Daoy (cell line): ENCODE data around the gene GYPC. TPM values are rescaled to one million over a fixed set of nuclear protein-coding genes. Genes with fewer than 3 reads are reported as not detected.
"Not testable (repeated sequence)": the region's sequence is repeated elsewhere in the genome, so short reads cannot be mapped to it uniquely, and the experiment has no call there.

ENCODE experiments used
- DNase-seq: peaks from one replicate; pipeline ENCODE4 v3.0.0-alpha.2; 2015; ENCODE audit warnings: low read depth
- total RNA-seq: library from RNA; depleted of rRNA; stranded (reverse); fragments of >200 nt; shearing (Covaris generic); gene quantifications from 2 replicates; pipeline ENCODE4 v1.2.3, GENCODE V29; 2014; rRNA removed

The GYPC gene, protein sequence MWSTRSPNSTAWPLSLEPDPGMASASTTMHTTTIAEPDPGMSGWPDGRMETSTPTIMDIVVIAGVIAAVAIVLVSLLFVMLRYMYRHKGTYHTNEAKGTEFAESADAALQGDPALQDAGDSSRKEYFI
- 23.6 and 33.4 TPM in 2 replicates for total RNA-seq

DNA sequence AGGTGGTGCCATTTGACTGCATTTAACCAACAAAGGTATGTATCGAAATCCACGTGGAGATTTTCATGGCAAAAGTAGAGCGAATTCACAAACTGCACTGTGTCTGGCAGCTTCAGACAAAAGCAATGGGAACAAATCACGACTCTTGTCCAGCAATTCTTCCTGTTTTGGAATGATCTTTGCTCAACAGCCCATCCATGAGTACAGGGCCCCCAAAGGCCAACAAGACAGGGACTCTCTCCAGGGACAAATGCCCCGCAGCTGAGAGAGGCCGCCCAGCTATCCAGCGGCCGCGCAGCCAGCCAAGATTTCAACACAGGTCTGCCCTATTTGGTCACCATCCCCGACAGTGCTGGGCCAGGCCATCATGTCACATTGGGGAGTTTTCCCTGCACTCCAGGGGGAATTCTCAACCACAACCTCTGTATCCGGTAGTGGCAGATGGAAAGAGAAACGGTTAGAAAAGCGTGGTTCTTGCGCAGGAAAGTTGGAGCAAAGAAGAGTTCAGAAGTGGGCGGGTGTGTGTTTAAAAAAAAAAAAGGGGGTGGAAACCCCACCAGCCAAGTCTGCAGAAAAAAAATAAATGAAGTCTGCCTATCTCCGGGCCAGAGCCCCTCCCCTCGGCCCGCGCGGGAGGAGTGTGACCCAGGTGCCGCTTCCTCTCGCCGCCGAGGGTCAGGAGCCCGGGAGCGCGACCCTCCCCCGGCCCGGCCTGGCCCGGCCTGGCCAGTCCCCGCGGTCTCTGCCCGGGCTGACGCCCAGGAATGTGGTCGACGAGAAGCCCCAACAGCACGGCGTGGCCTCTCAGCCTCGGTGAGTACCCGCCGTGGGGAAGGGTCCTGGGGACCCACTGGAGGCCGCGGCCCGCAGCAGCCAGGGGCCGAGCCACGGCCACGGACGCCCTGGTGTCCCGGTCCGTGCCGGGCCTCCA lies at the start of gene GYPC:
GYPC (plus strand) TSS at position 659 of the 931 bp plus-strand sequence; CDS start at position 765, 106 bp downstream.
- peak; percentile 56 for DNase-seq

DNA sequence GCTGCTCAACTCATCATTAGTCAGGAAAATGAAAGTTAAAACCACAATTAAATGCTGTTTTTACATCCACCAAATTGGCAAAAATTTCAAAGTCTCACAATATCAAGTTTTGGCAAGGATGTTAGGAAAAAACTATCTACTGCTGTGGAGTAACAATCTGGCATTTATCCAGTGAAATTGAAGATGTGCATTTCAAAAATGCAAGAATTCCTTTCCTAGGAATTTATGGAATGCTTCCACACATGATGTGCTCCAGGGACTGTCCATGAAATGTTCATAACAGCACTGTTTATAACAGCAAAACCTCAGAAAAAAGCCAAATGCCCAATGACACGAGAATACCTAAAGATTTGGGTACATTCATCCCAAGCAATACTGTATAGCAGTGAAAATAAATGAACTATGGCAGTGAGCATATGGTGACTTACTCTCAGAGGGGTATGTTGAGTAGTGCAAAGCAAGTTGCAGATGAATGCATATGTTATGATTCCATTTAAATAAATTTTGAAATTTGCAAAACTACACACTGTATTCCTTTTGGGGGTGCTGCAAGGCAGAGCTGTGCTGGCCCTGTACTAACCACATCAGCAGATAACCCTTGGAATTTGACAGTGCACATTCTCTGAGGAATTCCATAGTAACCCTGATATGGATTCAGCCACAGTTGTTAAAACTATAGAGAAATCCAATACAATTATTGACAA lies 41.3 kb upstream of the GYPC start:
- no peak for DNase-seq

DNA sequence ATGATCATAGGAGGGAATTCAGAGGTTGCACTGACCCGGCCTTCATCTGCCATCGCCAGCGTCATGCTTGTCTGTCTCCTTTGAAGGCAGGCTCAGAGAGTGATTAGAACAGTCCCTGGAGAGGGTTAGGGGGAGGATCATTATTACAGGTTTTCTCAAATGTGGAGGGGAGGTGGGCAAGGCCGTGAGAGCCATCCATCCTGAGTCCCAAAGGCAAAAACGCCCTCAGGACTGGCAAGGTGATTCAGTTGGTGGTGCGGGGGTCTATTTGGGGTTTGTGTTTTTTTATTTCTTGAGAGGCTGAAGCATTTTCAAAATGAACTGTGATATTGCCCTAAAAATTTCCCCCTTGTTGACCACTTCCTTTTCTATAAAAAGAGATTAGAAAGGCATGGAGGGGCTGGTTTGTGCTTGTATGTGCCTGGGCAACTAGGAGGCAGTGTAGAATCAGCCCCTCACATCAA lies 39.3 kb upstream of the GYPC start:
- DNase-seq: no peak

DNA sequence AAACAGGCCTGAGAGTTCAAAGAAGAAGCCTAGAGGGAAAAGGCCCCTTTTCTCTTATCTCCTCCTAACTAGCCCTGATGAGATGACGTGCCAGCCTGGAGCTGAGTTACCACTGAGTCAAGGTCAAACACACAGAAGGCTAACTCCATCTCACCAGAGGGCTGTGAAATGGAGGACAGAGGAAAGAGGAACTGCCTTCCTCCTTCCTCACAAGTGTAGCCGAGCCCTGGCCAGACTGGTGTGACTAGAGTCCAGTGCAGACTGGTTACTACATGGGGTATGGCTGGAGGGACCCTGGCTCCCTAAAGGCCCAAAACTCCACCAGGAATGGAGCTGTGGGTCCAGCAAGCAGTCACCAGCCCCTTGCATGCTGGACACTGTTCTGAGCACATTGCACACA lies 35.7 kb upstream of the GYPC start:
- no peak for DNase-seq

- no peak for DNase-seq
Observed at GRCh38 chr2:126623000-126623399, 33.0 kb upstream of the GYPC start.

- DNase-seq: no peak
Observed at GRCh38 chr2:126627643-126628042, 28.3 kb upstream of the GYPC start.

GRCh38 chr2:126634273-126634861 lies 21.6 kb upstream of the GYPC start:
- peak; percentile 23 for DNase-seq

DNA sequence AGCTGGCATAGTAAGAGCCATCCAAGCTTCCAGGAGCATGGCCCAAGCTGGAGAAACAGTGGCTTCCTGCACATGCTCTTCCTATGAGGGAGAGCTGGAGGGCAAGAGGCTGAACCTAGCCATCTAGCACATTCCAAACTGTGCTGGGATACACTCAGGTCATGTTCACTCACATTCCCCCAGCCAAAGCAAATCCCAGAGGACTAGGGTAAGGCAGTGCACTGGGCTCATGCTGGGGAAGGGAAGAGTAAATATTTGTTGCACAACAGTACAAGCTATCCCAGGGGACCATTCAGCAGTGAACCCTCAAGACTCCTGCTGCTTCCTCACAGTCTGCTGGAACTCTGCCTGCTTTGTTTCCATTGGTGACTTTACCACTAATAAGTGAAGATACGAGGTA lies 20.7 kb upstream of the GYPC start:
- DNase-seq: no peak

GRCh38 chr2:126635736-126636135 lies 20.2 kb upstream of the GYPC start:
- no peak for DNase-seq

DNA sequence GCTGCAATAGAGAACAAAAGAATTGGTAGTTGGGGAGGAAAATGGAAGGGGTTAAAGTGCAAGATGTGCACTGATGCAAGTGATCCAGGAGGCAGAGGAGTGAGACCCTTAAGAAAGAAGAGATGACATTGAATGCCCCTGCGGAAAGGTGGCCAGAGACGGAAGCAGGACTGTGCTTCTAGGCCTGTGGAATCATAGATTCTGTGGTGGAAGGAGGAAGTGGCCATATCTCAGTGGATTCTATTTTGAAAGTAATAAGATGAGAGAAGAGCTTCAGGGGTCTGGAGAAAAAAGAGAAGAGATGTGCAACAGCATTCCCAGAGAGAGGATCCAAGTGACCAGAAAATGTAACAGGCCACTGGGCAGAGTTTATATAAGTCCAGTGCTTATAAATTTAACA lies 18.6 kb upstream of the GYPC start:
- DNase-seq: no peak

DNA sequence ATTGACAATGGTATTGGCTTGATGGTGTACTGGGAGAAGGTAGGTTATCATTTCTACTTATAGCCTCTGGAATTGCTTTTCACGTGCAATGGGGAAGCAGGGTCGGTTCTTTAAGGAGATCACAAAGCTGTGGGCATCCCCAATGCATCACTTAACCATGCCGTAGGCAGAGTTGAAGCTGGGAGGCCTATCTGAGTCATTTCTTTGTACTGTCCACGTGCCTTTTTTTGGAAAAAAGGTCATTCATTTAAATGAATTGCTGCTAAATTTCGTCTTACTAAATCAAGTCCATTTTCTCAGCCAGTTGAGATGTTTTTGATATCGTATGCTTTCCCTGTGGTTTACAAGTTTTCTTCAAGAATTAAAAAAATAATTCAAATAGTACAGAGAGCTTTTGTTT lies 17.2 kb upstream of the GYPC start:
- no peak for DNase-seq

DNA sequence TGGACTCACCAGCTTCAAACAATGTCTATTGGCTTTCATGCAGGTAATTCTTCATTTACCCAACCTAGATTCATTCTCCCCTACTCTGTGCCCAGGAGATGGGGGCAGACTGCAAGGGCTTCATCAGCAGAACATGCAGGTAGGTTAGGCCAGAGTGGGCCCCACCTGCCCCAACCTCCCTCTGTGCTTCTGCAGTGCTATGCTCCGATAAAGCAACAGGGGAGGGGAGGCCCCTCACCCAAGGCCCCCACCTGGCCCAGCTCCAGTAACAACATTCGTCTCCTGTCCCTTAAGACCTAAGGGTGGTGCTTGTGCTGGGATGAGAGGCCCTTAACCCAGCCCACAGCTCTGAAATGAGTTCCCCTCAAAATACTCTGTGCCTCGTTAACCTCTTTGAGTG lies 16.7 kb upstream of the GYPC start:
- no peak for DNase-seq

DNA sequence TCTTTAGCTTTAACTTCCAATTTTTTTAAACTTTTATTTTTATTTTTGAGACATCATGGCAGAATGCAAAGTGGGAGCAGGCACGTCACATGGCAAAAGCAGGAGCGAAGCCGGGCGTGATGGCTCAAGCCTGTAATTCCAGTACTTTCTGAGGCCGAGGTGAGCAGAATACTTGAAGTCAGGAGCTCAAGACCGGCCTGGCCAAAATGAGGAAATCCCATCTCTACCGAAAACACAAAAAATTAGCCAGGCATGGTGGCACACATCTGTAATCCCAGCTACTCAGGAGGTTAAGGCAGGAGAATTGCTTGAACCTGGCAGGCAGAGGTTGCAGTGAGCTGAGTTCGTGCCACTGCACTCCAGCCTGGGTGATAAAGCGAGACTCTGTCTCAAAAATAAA lies 14.7 kb upstream of the GYPC start:
- DNase-seq: not testable (repeated sequence)

DNA sequence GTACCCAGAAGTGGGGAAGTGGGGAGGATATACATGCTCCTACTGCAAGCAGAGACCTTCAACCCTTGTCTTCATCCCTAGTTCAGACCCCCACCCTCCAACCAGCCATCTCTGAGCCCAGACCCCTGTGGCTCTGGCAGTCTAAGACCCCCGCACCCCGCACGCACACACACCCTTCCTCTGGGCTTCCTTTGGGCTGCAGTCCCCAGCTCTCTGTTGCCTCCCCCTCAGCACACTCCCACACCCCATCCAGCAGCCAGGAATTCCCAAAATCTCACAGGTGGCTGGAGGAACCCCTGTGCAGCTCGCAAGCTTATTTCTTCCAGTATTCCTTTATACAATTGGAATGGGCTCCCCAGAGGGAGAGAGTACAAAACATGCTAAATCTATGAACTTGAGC lies 13.9 kb upstream of the GYPC start:
- DNase-seq: no peak

GRCh38 chr2:126643431-126643830 lies 12.5 kb upstream of the GYPC start:
- DNase-seq: no peak

- no peak for DNase-seq
Observed at GRCh38 chr2:126643972-126644371, 12.0 kb upstream of the GYPC start.

GRCh38 chr2:126644630-126645191 lies 11.2 kb upstream of the GYPC start:
- no peak for DNase-seq

- DNase-seq: no peak
Observed at GRCh38 chr2:126645211-126645618, 10.7 kb upstream of the GYPC start.

DNA sequence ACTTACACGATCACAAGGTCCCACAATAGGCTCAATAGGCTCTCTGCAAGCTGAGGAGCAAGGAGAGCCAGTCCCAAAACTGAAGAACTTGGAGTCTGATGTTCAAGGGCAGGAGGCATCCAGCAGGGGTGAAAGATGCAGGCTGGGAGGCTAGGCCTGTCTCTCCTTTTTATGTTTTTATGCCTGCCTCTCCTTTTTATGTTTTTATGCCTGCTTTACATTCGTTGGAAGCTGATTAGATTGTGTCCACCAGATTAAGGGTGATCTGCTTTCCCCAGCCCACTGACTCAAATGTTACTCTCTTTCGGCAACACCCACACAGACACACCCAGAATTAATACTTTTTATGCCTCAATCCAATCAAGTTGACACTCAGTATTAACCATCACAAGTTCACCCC lies 9.9 kb upstream of the GYPC start:
- DNase-seq: no peak

DNA sequence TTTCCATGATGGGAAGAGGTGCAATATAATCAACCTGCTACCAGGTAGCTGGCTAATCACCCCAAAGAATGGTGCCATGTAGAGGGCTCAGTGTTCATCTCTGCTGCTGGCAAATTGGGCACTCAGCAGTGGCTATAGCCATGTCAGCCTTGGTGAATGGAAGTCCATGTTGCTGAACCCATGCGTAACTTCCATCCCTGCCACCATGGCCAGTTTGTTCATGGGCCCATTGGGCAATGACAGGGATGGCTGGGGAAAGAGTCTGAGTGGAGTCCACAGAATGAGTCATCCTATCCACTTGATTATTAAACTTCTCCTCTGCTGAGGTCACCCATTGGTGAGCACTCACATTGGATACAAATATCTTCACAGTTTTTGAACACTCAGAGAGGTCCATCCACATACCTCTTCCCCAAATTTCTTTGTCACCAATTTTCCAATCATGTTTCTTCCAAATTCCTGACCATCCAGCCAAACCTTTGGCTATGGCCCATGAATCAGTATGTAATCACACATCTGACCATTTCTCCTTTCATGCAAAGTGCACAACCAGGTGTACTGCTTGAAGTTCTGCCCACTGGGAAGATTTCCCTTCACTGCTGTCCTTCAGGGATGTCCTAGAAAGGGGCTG lies 8.1 kb upstream of the GYPC start:
- not testable (repeated sequence) for DNase-seq

GRCh38 chr2:126648345-126648786 lies 7.6 kb upstream of the GYPC start:
- DNase-seq: not testable (repeated sequence)
